LNCaP clone FGC (cell line): Measurements from ENCODE around the gene FAM168A.

ENCODE experiments used
- DNase-seq: peaks from one replicate; pipeline ENCODE4 v3.0.0-alpha.2; 2011; ENCODE audit warnings: low read depth
- H3K4me3 ChIP-seq: 2 replicates; pipeline ENCODE4 v1.5.1; 2011; ENCODE audit warnings: mild to moderate bottlenecking, low read depth, low read length, control low read depth
- TF ChIP-seq, protein P1 (sequence below): IDR thresholded peaks from 2 replicates; pipeline ENCODE4 v1.5.1; 2012; ENCODE audit warnings: mild to moderate bottlenecking; ENCODE audit not compliant: control insufficient read depth, insufficient read depth; ENCODE audit errors: extremely low read depth

The FAM168A gene

DNA sequence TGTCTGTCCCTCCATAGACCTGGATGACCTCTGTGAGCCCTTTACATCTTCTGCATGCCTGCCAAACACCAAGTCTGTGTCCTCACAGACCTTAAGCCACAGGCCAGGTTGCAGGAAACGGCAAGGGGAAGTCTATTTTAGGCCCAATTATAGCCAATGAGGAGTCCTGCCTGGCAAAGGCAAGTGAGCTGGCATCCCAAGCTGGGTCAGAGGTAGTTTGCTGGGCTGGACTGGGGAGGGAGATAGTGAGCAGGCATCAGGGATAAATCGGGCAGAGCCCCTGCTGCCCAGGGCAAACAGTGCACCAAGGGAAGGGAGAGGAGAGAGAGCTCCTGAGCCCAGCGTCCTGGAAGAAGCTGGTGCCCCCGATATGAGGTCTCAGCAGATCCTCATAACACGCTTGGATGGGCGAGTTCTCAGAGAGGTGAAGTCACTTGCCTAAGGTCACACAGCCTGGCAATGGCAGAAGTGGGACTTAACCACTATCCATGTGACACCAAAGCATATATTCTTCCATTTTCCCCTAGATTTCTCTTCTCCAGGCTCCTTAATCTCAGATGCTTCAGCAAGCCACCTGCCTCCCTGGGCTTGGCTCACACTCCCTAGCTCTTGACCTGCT lies 225.4 kb downstream of the FAM168A start:
- no peak overlapping the region for H3K4me3 ChIP-seq
- DNase-seq, result no peak
- TF ChIP-seq, protein P1, sequence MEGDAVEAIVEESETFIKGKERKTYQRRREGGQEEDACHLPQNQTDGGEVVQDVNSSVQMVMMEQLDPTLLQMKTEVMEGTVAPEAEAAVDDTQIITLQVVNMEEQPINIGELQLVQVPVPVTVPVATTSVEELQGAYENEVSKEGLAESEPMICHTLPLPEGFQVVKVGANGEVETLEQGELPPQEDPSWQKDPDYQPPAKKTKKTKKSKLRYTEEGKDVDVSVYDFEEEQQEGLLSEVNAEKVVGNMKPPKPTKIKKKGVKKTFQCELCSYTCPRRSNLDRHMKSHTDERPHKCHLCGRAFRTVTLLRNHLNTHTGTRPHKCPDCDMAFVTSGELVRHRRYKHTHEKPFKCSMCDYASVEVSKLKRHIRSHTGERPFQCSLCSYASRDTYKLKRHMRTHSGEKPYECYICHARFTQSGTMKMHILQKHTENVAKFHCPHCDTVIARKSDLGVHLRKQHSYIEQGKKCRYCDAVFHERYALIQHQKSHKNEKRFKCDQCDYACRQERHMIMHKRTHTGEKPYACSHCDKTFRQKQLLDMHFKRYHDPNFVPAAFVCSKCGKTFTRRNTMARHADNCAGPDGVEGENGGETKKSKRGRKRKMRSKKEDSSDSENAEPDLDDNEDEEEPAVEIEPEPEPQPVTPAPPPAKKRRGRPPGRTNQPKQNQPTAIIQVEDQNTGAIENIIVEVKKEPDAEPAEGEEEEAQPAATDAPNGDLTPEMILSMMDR, result no peak

DNA sequence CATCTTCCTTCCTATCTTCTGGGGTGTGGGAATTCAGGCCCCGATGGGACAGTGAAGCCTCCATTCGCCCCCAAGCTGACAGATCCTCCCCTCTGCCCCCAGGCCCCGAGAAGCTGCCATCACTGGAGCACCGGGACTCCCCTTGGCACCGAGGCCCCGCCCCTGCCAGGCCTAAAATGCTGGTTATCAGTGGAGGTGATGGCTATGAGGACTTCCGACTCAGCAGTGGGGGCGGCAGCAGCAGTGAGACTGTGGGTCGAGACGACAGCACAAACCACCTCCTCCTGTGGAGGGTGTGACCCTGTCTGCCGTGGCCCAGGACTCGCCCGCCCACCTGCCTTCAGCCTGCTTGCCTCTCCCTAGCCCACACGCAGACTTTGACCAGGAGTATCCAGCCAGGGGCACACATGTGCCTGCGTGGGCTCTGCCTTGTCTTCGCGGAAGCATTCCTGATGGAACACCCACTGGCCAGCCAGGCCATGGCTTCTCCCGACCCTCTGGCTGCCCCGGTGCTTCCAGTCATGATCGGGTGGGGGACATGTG lies 230.4 kb downstream of the FAM168A start:
- TF ChIP-seq, protein P1, result no peak
- DNase-seq, result no peak
- no peak overlapping the region for H3K4me3 ChIP-seq

DNA sequence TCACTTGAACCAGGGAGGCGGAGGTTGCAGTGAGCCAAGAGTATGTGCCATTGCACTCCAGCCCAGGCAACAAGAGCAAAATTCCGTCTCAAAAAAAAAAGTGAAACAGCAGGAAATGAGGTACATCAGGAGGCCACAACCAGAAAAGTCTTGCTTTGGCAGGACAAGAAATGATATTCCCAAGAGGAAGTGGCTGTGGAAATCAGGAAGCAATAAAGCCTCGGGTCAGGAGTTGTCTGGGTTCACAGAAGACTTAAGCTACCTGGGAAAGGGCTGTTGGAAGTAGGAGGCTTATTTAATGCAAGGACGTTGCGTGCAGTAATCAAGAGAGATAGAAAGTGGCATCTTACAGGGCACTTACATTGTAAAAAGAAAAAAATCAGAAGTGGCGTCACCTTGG lies 231.0 kb downstream of the FAM168A start:
- no peak for DNase-seq
- TF ChIP-seq, protein P1, result no peak
- no peak overlapping the region for H3K4me3 ChIP-seq

DNA sequence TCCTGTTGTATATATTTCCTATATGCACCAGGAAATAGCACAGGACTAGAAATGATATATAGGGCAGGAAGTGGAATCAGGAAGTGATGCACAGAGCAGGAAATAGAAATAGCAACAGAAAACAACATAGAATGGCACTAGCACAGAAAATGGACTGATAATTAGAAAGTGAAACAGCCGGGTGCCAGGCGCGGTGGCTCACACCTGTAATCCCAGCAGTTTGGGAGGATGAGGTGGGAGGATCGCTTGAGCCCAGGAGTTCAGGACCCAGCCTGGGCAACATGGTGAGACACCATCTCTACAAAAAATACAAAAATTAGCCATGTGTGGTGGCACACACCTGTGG lies 231.7 kb downstream of the FAM168A start:
- no peak overlapping the region for H3K4me3 ChIP-seq
- DNase-seq, result no peak
- TF ChIP-seq, protein P1, result no peak

DNA sequence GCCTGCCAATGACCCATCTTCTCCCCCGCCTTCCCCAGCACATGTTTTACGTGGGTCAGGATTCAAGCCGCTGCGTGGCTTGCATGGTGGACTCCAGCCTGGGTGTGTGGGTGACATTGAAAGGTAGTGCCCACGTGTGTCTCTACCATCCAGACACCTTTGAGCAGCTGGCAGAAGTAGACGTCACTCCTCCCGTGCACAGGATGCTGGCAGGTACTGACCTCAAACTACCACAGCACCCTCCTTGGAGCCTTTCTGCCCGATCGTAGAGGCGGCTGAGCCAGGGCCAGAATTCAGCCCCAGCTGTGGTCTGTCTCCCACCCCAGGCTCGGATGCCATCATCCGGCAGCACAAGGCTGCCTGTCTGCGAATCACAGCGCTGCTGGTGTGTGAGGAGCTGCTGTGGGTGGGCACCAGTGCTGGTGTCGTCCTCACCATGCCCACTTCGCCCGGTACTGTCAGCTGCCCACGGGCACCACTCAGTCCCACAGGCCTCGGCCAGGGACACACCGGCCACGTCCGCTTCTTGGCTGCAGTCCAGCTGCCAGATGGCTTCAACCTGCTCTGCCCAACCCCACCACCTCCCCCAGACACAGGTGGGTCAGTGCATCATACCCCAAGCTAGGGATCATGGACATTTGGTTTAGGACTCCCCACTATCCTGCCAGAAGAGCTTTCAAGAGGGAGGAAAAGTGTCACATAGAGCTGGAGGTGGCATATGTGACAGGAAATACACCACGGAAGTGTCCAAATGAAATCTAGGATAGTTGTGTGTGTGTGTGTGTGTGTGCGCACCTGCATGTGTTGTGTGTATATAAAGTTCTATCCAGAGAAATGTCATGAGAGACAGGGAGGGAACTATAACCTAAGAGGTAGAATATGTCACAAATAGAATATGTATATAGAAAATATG lies 232.3 kb downstream of the FAM168A start:
- TF ChIP-seq, protein P1, result no peak
- no peak for DNase-seq
- no peak overlapping the region for H3K4me3 ChIP-seq

DNA sequence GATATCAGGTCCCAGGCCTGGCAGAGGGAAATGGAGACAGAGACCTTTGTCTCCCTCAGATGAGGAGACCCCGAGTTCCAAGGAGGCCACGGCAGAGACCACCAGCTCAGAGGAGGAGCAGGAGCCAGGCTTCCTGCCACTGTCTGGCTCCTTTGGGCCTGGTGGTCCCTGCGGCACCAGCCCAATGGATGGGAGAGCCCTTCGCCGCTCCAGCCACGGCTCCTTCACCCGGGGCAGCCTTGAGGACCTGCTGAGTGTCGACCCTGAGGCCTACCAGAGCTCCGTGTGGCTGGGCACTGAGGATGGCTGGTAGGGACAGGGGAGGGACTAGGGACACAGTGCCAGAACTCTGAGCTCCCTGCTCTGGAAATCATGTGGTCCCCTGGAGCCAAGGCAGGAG lies 234.8 kb downstream of the FAM168A start:
- TF ChIP-seq, protein P1, result no peak
- DNase-seq, result no peak
- no peak overlapping the region for H3K4me3 ChIP-seq
